HG02981 (cell line): Measurements from ENCODE around the gene ESF1.
"Not testable (repeated sequence)": the region's sequence is repeated elsewhere in the genome, so short reads cannot be mapped to it uniquely, and the experiment has no call there.

Experiments used
- ATAC-seq: cut with Tn5 transposase; IDR thresholded peaks from one replicate; pipeline ENCODE4 v1.9.1; 2021; ENCODE audit warnings: mild to moderate bottlenecking, moderate library complexity; ENCODE audit not compliant: unreplicated experiment

Gene ESF1

GRCh38 chr20:13788167-13788834, 3.6 kb upstream of the ESF1 start:
- peak; percentile 30 for ATAC-seq

GRCh38 chr20:13786143-13786828, 1.6 kb upstream of the ESF1 start:
- ATAC-seq: no peak

- peak; percentile 11 for ATAC-seq
Observed at GRCh38 chr20:13784271-13784892, 337 bp downstream of the ESF1 start.

- ATAC-seq: no peak
Observed at GRCh38 chr20:13783528-13783927, 1.2 kb downstream of the ESF1 start.

- no peak for ATAC-seq
Observed at GRCh38 chr20:13778827-13779226, 5.9 kb downstream of the ESF1 start.

GRCh38 chr20:13777171-13777601, 7.5 kb downstream of the ESF1 start:
- ATAC-seq: no peak

- ATAC-seq: no peak
Observed at GRCh38 chr20:13775867-13776266, 8.9 kb downstream of the ESF1 start.

GRCh38 chr20:13772529-13772928, 12.2 kb downstream of the ESF1 start:
- ATAC-seq: no peak

- ATAC-seq: no peak
Observed at GRCh38 chr20:13771853-13772453, 12.8 kb downstream of the ESF1 start.

- no peak for ATAC-seq
Observed at GRCh38 chr20:13770141-13770540, 14.6 kb downstream of the ESF1 start.

GRCh38 chr20:13765868-13766416, 18.8 kb downstream of the ESF1 start:
- no peak for ATAC-seq

- no peak for ATAC-seq
Observed at GRCh38 chr20:13765299-13765698, 19.4 kb downstream of the ESF1 start.

- ATAC-seq: not testable (repeated sequence)
Observed at GRCh38 chr20:13760451-13760946, 24.2 kb downstream of the ESF1 start.

- ATAC-seq: no peak
Observed at GRCh38 chr20:13758884-13759283, 25.8 kb downstream of the ESF1 start.

- no peak for ATAC-seq
Observed at GRCh38 chr20:13756551-13756950, 28.2 kb downstream of the ESF1 start.

GRCh38 chr20:13755809-13756208, 28.9 kb downstream of the ESF1 start:
- ATAC-seq: no peak

GRCh38 chr20:13753436-13754036, 31.2 kb downstream of the ESF1 start:
- ATAC-seq: no peak

- ATAC-seq: no peak
Observed at GRCh38 chr20:13749811-13750210, 34.9 kb downstream of the ESF1 start.

- no peak for ATAC-seq
Observed at GRCh38 chr20:13745784-13746183, 38.9 kb downstream of the ESF1 start.

GRCh38 chr20:13744352-13744751, 40.4 kb downstream of the ESF1 start:
- no peak for ATAC-seq

GRCh38 chr20:13741879-13742278, 42.8 kb downstream of the ESF1 start:
- ATAC-seq: no peak
